GM23338 (cell line): ENCODE data around the gene ING3. TPM values are rescaled to one million over a fixed set of nuclear protein-coding genes. Genes with fewer than 3 reads are reported as not detected.

Experiments
- ATAC-seq: fragments of 200-7000 bp; cut with Tn5 transposase; 3 replicates; pipeline ENCODE4 v1.9.1; 2020
- DNase-seq: peaks from one replicate; pipeline ENCODE4 v3.0.0-alpha.2; 2015; ENCODE audit warnings: low spot score
- H2AFZ ChIP-seq: fragments of 200-600 bp; sonication (generic); 2 replicates; pipeline ENCODE4 v1.8.0; 2016; ENCODE audit warnings: antibody characterized with exemption, mild to moderate bottlenecking, moderate library complexity
- H3F3A ChIP-seq: fragments of 200-600 bp; sonication (generic); replicated peaks from 2 replicates; pipeline ENCODE4 v1.8.0; 2017; ENCODE audit warnings: antibody characterized with exemption, mixed run types, low read depth
- H3K27ac ChIP-seq: fragments of 200-600 bp; sonication (generic); 2 replicates; pipeline ENCODE4 v1.6.1; 2016; ENCODE audit warnings: low read depth
- H3K27me3 ChIP-seq: fragments of 200-600 bp; sonication (generic); 2 replicates; pipeline ENCODE4 v1.8.0; 2016; ENCODE audit warnings: mild to moderate bottlenecking, mixed run types, moderate library complexity; ENCODE audit not compliant: insufficient read depth
- H3K36me3 ChIP-seq: fragments of 200-600 bp; sonication (generic); 2 replicates; pipeline ENCODE4 v1.8.0; 2016; ENCODE audit warnings: mild to moderate bottlenecking; ENCODE audit not compliant: insufficient read depth
- H3K4me1 ChIP-seq: fragments of 200-600 bp; sonication (generic); 2 replicates; pipeline ENCODE4 v1.8.0; 2016; ENCODE audit warnings: mild to moderate bottlenecking, moderate library complexity; ENCODE audit not compliant: insufficient read depth
- H3K4me2 ChIP-seq: fragments of 200-600 bp; sonication (generic); 2 replicates; pipeline ENCODE4 v1.7.1; 2017; ENCODE audit warnings: mixed run types
- H3K4me3 ChIP-seq: fragments of 200-600 bp; sonication (generic); 2 replicates; pipeline ENCODE4 v1.6.1; 2016; ENCODE audit warnings: mixed run types
- H3K79me2 ChIP-seq: fragments of 200-600 bp; sonication (generic); replicated peaks from 2 replicates; pipeline ENCODE4 v1.8.0; 2017; ENCODE audit warnings: mild to moderate bottlenecking; ENCODE audit not compliant: insufficient read depth
- H3K9me2 ChIP-seq: fragments of 200-600 bp; sonication (generic); 2 replicates; pipeline ENCODE4 v1.8.0; 2017; ENCODE audit not compliant: insufficient read depth
- H4K20me1 ChIP-seq: fragments of 200-600 bp; sonication (generic); replicated peaks from 2 replicates; pipeline ENCODE4 v1.8.0; 2017; ENCODE audit warnings: mild to moderate bottlenecking; ENCODE audit not compliant: insufficient read depth
- H3K27ac Mint-ChIP-seq: 2 replicates; pipeline ENCODE4 v1.8.0; 2020; ENCODE audit warnings: inconsistent platforms, mild to moderate bottlenecking, moderate library complexity, mixed read lengths
- H3K27me3 Mint-ChIP-seq: 3 replicates; pipeline ENCODE4 v1.8.0; 2022; ENCODE audit warnings: low read depth, mild to moderate bottlenecking, moderate library complexity, mixed read lengths, inconsistent platforms; ENCODE audit not compliant: insufficient read depth, poor library complexity
- H3K36me3 Mint-ChIP-seq: 3 replicates; pipeline ENCODE4 v1.8.0; 2021; ENCODE audit warnings: low read depth, mild to moderate bottlenecking, inconsistent platforms, moderate library complexity, mixed read lengths
- H3K4me1 Mint-ChIP-seq: 3 replicates; pipeline ENCODE4 v1.8.0; 2020; ENCODE audit warnings: mild to moderate bottlenecking, inconsistent platforms, mixed read lengths
- H3K4me3 Mint-ChIP-seq: 3 replicates; pipeline ENCODE4 v1.8.0; 2021; ENCODE audit warnings: moderate library complexity, mild to moderate bottlenecking, inconsistent platforms, mixed read lengths
- H3K9me3 Mint-ChIP-seq: 3 replicates; pipeline ENCODE4 v1.8.0; 2020; ENCODE audit warnings: moderate library complexity, mild to moderate bottlenecking, inconsistent platforms, mixed read lengths
- POLR2AphosphoS5 ChIP-seq: IDR thresholded peaks from 2 replicates; pipeline ENCODE4 v1.6.1; 2016; ENCODE audit warnings: antibody characterized with exemption, low read depth
- ZNF331 ChIP-seq: fragments of 250-450 bp; sonication (Bioruptor Pico); IDR thresholded peaks from 2 replicates; pipeline ENCODE4 v1.5.0; 2020; ENCODE audit warnings: low read depth, mild to moderate bottlenecking, moderate library complexity
- polyA plus RNA-seq: library from polyadenylated mRNA; unstranded; fragments of >200 nt; fragmentation: Nextera tagmentation; extraction: Ambion mirVana; gene quantifications from 2 replicates; pipeline ENCODE4 v1.2.1, GENCODE V29; 2016
- total RNA-seq: library from RNA; depleted of rRNA; stranded (reverse); fragments of >200 nt; shearing (Covaris generic); gene quantifications from 2 replicates; pipeline ENCODE4 v1.2.3, GENCODE V29; 2014
- TF ChIP-seq, protein P1 (sequence below): fragments of 250-450 bp; sonication (Bioruptor Pico); IDR thresholded peaks from 2 replicates; pipeline ENCODE4 v1.5.0; 2020; ENCODE audit warnings: mild to moderate bottlenecking, moderate library complexity
- TF ChIP-seq, protein P2 (sequence below), 2 experiments: fragments of 200-600 bp in 1 of 2; sonication (generic) in 1 of 2; conservative IDR thresholded peaks; 2 replicates each; pipeline versions ENCODE4 v1.5.1 to v1.6.1; 2016 to 2017; ENCODE audit warnings: antibody characterized with exemption in 2 of 2, low read depth in 2 of 2, mild to moderate bottlenecking in 2 of 2, moderate library complexity in 1 of 2
- TF ChIP-seq, protein P3 (sequence below): IDR thresholded peaks from 2 replicates; pipeline ENCODE4 v1.6.1; 2016; ENCODE audit warnings: antibody characterized with exemption

The ING3 gene
- total and polyA plus RNA-seq, 2 experiments from 2014 or later: 17.8 to 26.2 TPM

DNA sequence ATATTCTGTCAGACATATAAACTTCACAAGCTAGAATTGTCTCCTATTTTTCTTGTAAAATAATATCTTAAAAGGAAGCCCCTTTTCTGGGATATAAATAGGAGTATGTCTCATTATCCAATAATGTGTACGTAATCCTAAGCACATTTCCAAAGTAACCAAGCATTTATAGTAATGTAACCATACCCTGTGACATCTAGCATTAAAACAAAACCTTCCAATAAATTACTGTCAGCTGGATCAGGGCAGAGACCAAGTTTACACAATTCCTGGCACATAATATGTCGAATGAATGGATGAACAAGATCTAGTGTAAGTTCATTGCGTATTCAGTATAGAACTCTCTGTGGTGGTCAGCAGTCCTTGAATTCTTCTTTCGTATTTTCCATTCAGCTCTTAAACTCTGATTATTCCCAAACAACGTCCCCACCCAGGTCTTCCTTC is 52.2 kb downstream of the ING3 start (continued):
- TF ChIP-seq, protein P1, sequence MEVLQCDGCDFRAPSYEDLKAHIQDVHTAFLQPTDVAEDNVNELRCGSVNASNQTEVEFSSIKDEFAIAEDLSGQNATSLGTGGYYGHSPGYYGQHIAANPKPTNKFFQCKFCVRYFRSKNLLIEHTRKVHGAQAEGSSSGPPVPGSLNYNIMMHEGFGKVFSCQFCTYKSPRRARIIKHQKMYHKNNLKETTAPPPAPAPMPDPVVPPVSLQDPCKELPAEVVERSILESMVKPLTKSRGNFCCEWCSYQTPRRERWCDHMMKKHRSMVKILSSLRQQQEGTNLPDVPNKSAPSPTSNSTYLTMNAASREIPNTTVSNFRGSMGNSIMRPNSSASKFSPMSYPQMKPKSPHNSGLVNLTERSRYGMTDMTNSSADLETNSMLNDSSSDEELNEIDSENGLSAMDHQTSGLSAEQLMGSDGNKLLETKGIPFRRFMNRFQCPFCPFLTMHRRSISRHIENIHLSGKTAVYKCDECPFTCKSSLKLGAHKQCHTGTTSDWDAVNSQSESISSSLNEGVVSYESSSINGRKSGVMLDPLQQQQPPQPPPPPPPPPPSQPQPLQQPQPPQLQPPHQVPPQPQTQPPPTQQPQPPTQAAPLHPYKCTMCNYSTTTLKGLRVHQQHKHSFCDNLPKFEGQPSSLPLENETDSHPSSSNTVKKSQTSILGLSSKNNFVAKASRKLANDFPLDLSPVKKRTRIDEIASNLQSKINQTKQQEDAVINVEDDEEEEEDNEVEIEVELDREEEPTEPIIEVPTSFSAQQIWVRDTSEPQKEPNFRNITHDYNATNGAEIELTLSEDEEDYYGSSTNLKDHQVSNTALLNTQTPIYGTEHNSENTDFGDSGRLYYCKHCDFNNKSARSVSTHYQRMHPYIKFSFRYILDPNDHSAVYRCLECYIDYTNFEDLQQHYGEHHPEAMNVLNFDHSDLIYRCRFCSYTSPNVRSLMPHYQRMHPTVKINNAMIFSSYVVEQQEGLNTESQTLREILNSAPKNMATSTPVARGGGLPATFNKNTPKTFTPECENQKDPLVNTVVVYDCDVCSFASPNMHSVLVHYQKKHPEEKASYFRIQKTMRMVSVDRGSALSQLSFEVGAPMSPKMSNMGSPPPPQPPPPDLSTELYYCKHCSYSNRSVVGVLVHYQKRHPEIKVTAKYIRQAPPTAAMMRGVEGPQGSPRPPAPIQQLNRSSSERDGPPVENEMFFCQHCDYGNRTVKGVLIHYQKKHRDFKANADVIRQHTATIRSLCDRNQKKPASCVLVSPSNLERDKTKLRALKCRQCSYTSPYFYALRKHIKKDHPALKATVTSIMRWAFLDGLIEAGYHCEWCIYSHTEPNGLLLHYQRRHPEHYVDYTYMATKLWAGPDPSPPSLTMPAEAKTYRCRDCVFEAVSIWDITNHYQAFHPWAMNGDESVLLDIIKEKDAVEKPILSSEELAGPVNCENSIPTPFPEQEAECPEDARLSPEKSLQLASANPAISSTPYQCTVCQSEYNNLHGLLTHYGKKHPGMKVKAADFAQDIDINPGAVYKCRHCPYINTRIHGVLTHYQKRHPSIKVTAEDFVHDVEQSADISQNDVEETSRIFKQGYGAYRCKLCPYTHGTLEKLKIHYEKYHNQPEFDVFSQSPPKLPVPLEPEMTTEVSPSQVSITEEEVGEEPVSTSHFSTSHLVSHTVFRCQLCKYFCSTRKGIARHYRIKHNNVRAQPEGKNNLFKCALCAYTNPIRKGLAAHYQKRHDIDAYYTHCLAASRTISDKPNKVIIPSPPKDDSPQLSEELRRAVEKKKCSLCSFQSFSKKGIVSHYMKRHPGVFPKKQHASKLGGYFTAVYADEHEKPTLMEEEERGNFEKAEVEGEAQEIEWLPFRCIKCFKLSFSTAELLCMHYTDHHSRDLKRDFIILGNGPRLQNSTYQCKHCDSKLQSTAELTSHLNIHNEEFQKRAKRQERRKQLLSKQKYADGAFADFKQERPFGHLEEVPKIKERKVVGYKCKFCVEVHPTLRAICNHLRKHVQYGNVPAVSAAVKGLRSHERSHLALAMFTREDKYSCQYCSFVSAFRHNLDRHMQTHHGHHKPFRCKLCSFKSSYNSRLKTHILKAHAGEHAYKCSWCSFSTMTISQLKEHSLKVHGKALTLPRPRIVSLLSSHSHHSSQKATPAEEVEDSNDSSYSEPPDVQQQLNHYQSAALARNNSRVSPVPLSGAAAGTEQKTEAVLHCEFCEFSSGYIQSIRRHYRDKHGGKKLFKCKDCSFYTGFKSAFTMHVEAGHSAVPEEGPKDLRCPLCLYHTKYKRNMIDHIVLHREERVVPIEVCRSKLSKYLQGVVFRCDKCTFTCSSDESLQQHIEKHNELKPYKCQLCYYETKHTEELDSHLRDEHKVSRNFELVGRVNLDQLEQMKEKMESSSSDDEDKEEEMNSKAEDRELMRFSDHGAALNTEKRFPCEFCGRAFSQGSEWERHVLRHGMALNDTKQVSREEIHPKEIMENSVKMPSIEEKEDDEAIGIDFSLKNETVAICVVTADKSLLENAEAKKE (CRISPR knock-in tag): no peak

DNA sequence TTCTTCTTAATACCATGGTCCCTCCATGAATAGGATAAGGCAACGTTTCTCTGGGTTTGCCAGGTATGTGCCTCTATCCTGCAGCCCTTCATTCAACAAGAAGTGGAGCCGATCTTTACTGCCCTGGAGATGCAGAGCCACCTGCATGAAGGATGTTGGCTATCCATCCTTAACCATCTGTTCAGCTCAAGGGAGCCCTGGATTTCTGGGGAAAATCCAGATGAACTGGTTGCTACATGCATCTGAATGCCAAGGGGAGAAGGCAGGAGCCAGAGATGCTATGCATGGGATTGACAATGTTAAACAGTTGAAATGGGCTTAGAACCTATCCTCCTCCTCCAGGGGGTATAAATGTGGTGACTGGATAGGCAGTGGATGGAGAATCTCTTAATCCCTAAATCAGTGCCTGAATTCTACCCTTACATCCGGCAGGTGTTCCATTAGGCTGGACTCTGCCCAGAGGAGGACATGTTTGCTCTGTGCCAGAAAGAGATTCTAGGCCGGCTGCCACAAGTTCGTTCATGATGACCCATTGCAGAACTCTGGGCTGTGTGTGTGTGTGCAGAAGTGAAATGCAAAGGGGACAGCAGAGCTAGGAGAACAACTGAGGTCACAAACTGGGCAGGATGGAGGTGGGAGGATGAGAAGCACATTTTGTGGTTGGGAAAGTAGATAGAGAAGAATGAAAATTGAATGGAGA is 53.6 kb downstream of the ING3 start:
- peaks cover 17% of the 10 kb centered on the region for H3K4me1 Mint-ChIP-seq
- H3K4me3 Mint-ChIP-seq: no peak overlapping the region
- TF ChIP-seq ZNF331 (CRISPR knock-in tag) (no peak), POLR2AphosphoS5 (no peak)
- TF ChIP-seq, protein P2, sequence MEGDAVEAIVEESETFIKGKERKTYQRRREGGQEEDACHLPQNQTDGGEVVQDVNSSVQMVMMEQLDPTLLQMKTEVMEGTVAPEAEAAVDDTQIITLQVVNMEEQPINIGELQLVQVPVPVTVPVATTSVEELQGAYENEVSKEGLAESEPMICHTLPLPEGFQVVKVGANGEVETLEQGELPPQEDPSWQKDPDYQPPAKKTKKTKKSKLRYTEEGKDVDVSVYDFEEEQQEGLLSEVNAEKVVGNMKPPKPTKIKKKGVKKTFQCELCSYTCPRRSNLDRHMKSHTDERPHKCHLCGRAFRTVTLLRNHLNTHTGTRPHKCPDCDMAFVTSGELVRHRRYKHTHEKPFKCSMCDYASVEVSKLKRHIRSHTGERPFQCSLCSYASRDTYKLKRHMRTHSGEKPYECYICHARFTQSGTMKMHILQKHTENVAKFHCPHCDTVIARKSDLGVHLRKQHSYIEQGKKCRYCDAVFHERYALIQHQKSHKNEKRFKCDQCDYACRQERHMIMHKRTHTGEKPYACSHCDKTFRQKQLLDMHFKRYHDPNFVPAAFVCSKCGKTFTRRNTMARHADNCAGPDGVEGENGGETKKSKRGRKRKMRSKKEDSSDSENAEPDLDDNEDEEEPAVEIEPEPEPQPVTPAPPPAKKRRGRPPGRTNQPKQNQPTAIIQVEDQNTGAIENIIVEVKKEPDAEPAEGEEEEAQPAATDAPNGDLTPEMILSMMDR (conservative IDR thresholded peaks at IDR 0.05; ENCODE audit: low read depth in 2 of 2): no peak
- TF ChIP-seq, protein P1 (CRISPR knock-in tag): no peak
- TF ChIP-seq, protein P3, sequence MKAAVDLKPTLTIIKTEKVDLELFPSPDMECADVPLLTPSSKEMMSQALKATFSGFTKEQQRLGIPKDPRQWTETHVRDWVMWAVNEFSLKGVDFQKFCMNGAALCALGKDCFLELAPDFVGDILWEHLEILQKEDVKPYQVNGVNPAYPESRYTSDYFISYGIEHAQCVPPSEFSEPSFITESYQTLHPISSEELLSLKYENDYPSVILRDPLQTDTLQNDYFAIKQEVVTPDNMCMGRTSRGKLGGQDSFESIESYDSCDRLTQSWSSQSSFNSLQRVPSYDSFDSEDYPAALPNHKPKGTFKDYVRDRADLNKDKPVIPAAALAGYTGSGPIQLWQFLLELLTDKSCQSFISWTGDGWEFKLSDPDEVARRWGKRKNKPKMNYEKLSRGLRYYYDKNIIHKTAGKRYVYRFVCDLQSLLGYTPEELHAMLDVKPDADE: no peak

More for the DNA sequence above, 53.6 kb downstream of the ING3 start:
- no peak for ATAC-seq
- Mint-ChIP-seq H3K27ac (no peak overlapping the region), H3K36me3 (no peaks in the 10 kb centered on the region), H3K9me3 (no peaks in the 10 kb centered on the region; the same call in 2 of the 3 replicates), H3K27me3 (peaks cover 2% of the 10 kb centered on the region)
- H3K36me3 ChIP-seq: no peaks in the 10 kb centered on the region
- H3K79me2 ChIP-seq: no peaks in the 10 kb centered on the region
- H3K4me1 ChIP-seq: peaks cover 3% of the 10 kb centered on the region; the same call in 1 of the 2 replicates
- no peaks in the 10 kb centered on the region for H3K27me3 ChIP-seq
- H2AFZ ChIP-seq: no peak overlapping the region
- H3F3A ChIP-seq: no peaks in the 10 kb centered on the region
- DNase-seq: no peak
- H4K20me1 ChIP-seq: no peaks in the 10 kb centered on the region
- H3K4me3 ChIP-seq: no peak overlapping the region
- no peak overlapping the region for H3K27ac ChIP-seq
- H3K4me2 ChIP-seq: no peak overlapping the region
- no peaks in the 10 kb centered on the region for H3K9me2 ChIP-seq
